ENCODE measurements around the gene LRRC8D.

GRCh38 chr1:89932598-89933364 lies 111.9 kb downstream of the LRRC8D start:
- TF ChIP-seq SNAI2 (CRISPR knock-in tag; IDR thresholded peaks at IDR 0.05) (no peak), ZFP30 (CRISPR knock-in tag; IDR thresholded peaks at IDR 0.05) (no peak), ZFP3 (CRISPR knock-in tag; IDR thresholded peaks at IDR 0.05) (no peak), PPARA (CRISPR knock-in tag; IDR thresholded peaks at IDR 0.05; ENCODE audit: borderline replicate concordance) (no peak), RARB (CRISPR knock-in tag; IDR thresholded peaks at IDR 0.05) (no peak), ARNTL (CRISPR knock-in tag; IDR thresholded peaks at IDR 0.05; ENCODE audit: borderline replicate concordance, low read depth) (no peak), POU6F1 (CRISPR knock-in tag; IDR thresholded peaks at IDR 0.05; ENCODE audit: borderline replicate concordance, low read depth) (no peak), ZC3H10 (CRISPR knock-in tag; IDR thresholded peaks at IDR 0.05) (no peak), TSHZ2 (CRISPR knock-in tag; IDR thresholded peaks at IDR 0.05) (no peak), TCF4 (CRISPR knock-in tag; IDR thresholded peaks at IDR 0.05; ENCODE audit: borderline replicate concordance) (no peak), PATZ1 (CRISPR knock-in tag; IDR thresholded peaks at IDR 0.05; ENCODE audit: borderline replicate concordance) (no peak), CREB5 (CRISPR knock-in tag; IDR thresholded peaks at IDR 0.05; ENCODE audit: low read depth) (no peak), ISL1 (CRISPR knock-in tag; IDR thresholded peaks at IDR 0.05) (no peak), BACH2 (CRISPR knock-in tag; IDR thresholded peaks at IDR 0.05; ENCODE audit: borderline replicate concordance) (no peak)

Data from SK-N-SH treated with all-trans-retinoic acid at 6 μM for 48 hours (cell line).